Activated naive CD4-positive, alpha-beta T cell treated with anti-CD3 and anti-CD28 coated beads, Interleukin-2, amount 50 U/mL, for 72 hours (primary cell): Measurements from ENCODE around the gene JADE2. TPM values are rescaled to one million over a fixed set of nuclear protein-coding genes. Genes with fewer than 3 reads are reported as not detected.
A peak's percentile ranks its signal among the peaks of the same experiment; 100 is the strongest.
"Not testable (repeated sequence)": the region's sequence is repeated elsewhere in the genome, so short reads cannot be mapped to it uniquely, and the experiment has no call there.

ENCODE experiments used
- ATAC-seq, 2 donors: fragments of 150-1000 bp; cut with Tn5 transposase; 2 replicates each; pipeline ENCODE4 v1.10.0; 2021; ENCODE audit warnings: mild to moderate bottlenecking in 2 of 2, moderate library complexity in 2 of 2
- DNase-seq, 2 donors: peaks; one replicate each; pipeline ENCODE4 v3.0.0; 2021 to 2022; ENCODE audit warnings: low spot score in 2 of 2
- H3K27ac Mint-ChIP-seq, 2 donors: one replicate each; pipeline ENCODE4 v1.8.0; 2022; ENCODE audit warnings: mild to moderate bottlenecking in 2 of 2, mixed read lengths in 2 of 2
- H3K36me3 Mint-ChIP-seq, 2 donors: one replicate each; pipeline ENCODE4 v1.8.0; 2022; ENCODE audit warnings: mixed read lengths in 2 of 2
- H3K9me3 Mint-ChIP-seq, 2 donors: one replicate each; pipeline ENCODE4 v1.8.0; 2022; ENCODE audit warnings: mixed read lengths in 2 of 2
- total RNA-seq, 2 donors: library from RNA; stranded (reverse); gene quantifications; one replicate each; pipeline ENCODE4 v1.2.3, GENCODE V29; 2022

Gene JADE2
- total RNA-seq: 10 to 100 TPM; 73.4 to 80.8 TPM

- DNase-seq (peak; percentile 74 to 80), ATAC-seq (peak; percentile 52 to 68)
- H3K36me3 Mint-ChIP-seq: no peaks in the 10 kb centered on the region
- H3K9me3 Mint-ChIP-seq: no peaks in the 10 kb centered on the region
- peak within 1 kb of the TSS; percentile 96 to 97 for H3K27ac Mint-ChIP-seq
These were observed at the start of gene JADE2 for GRCh38 chr5:134524826-134525682. Gene JADE2 (plus strand): TSS chr5:134525670. CDS start chr5:134535858, 10,188 bp downstream.

- Mint-ChIP-seq H3K27ac (no peak overlapping the region), H3K36me3 (no peaks in the 10 kb centered on the region), H3K9me3 (peaks cover 5 to 6% of the 10 kb centered on the region in 2 donors)
- DNase-seq (peak in 1 of 2 donors; percentile 31), ATAC-seq (no peak)
These were observed 47.8 kb upstream of the JADE2 start for GRCh38 chr5:134477462-134478245.

- Mint-ChIP-seq H3K36me3 (no peaks in the 10 kb centered on the region), H3K27ac (no peak overlapping the region), H3K9me3 (no peaks in the 10 kb centered on the region)
- ATAC-seq (no peak), DNase-seq (no peak)
These were observed 45.6 kb upstream of the JADE2 start for GRCh38 chr5:134479839-134480238.

GRCh38 chr5:134489227-134489944 lies 36.1 kb upstream of the JADE2 start:
- no peak overlapping the region for H3K27ac Mint-ChIP-seq
- DNase-seq (no peak), ATAC-seq (no peak)
- no peaks in the 10 kb centered on the region for H3K36me3 Mint-ChIP-seq
- H3K9me3 Mint-ChIP-seq: no peaks in the 10 kb centered on the region

- ATAC-seq (no peak), DNase-seq (no peak)
- Mint-ChIP-seq H3K36me3 (no peaks in the 10 kb centered on the region), H3K9me3 (no peaks in the 10 kb centered on the region), H3K27ac (no peak overlapping the region)
These were observed 35.1 kb upstream of the JADE2 start for GRCh38 chr5:134490255-134490924.

- no peaks in the 10 kb centered on the region for H3K36me3 Mint-ChIP-seq
- H3K9me3 Mint-ChIP-seq: no peaks in the 10 kb centered on the region
- no peak for DNase-seq
- ATAC-seq: no peak
- H3K27ac Mint-ChIP-seq: no peak overlapping the region
These were observed 34.6 kb upstream of the JADE2 start for GRCh38 chr5:134490925-134491271.

GRCh38 chr5:134491841-134492442 lies 33.5 kb upstream of the JADE2 start:
- ATAC-seq: no peak
- Mint-ChIP-seq H3K27ac (no peak overlapping the region), H3K36me3 (no peaks in the 10 kb centered on the region), H3K9me3 (no peaks in the 10 kb centered on the region)
- no peak for DNase-seq

GRCh38 chr5:134492568-134492967 lies 32.9 kb upstream of the JADE2 start:
- Mint-ChIP-seq H3K27ac (no peak overlapping the region), H3K36me3 (no peaks in the 10 kb centered on the region), H3K9me3 (no peaks in the 10 kb centered on the region)
- DNase-seq (no peak), ATAC-seq (no peak)

GRCh38 chr5:134493461-134494055 lies 31.9 kb upstream of the JADE2 start:
- Mint-ChIP-seq H3K36me3 (no peaks in the 10 kb centered on the region), H3K27ac (no peak overlapping the region), H3K9me3 (no peaks in the 10 kb centered on the region)
- ATAC-seq (peak in 1 of 2 donors; percentile 33), DNase-seq (no peak)

- H3K27ac Mint-ChIP-seq: no peak overlapping the region
- ATAC-seq: no peak
- DNase-seq: no peak
- no peaks in the 10 kb centered on the region for H3K36me3 Mint-ChIP-seq
- no peaks in the 10 kb centered on the region for H3K9me3 Mint-ChIP-seq
These were observed 30.7 kb upstream of the JADE2 start for GRCh38 chr5:134494780-134495179.

GRCh38 chr5:134499905-134500304 lies 25.6 kb upstream of the JADE2 start:
- not testable (repeated sequence) for H3K36me3 Mint-ChIP-seq, H3K9me3 Mint-ChIP-seq, DNase-seq, ATAC-seq, H3K27ac Mint-ChIP-seq

GRCh38 chr5:134500699-134501430 lies 24.6 kb upstream of the JADE2 start:
- Mint-ChIP-seq H3K27ac (no peak overlapping the region), H3K36me3 (no peaks in the 10 kb centered on the region), H3K9me3 (no peaks in the 10 kb centered on the region)
- DNase-seq: no peak
- no peak for ATAC-seq

GRCh38 chr5:134502259-134502658 lies 23.2 kb upstream of the JADE2 start:
- ATAC-seq (no peak), DNase-seq (no peak)
- peak overlapping the region; percentile 44 to 92 for H3K27ac Mint-ChIP-seq
- no peaks in the 10 kb centered on the region for H3K36me3 Mint-ChIP-seq
- H3K9me3 Mint-ChIP-seq: no peaks in the 10 kb centered on the region

GRCh38 chr5:134503088-134503936 lies 22.2 kb upstream of the JADE2 start:
- Mint-ChIP-seq H3K27ac (peak overlapping the region; percentile 92 to 94), H3K9me3 (no peaks in the 10 kb centered on the region), H3K36me3 (no peaks in the 10 kb centered on the region)
- ATAC-seq: peak; percentile 94 to 95
- DNase-seq: peak; percentile 68 to 89
